NCI-H146 treated with DMSO at 0.1 percent for 48 hours (cell line): ENCODE data around the gene KLHDC3.

Experiments used
- DNase-seq: peaks from one replicate; lab custom pipeline; 2025; ENCODE audit not compliant: unreplicated experiment; lab: John Stamatoyannopoulos, UW

Gene KLHDC3

GRCh38 chr6:43013843-43014433, at the start of gene KLHDC3, which contains the start of gene MEA1:
Gene KLHDC3, plus strand, starts transcription at chr6:43014249. Its CDS starts 2,944 bp downstream, at chr6:43017193.
Gene MEA1, minus strand, starts transcription at chr6:43013946. Its CDS starts 133 bp downstream, at chr6:43013813.
- DNase-seq = peak; percentile 100

GRCh38 chr6:42966571-42966970, 47.5 kb upstream of the KLHDC3 start:
- DNase-seq = no peak

- no peak for DNase-seq
Observed at GRCh38 chr6:42967228-42967627, 46.8 kb upstream of the KLHDC3 start.

GRCh38 chr6:42968126-42968701, 45.8 kb upstream of the KLHDC3 start:
- no peak for DNase-seq

- no peak for DNase-seq
Observed at GRCh38 chr6:42968783-42969182, 45.3 kb upstream of the KLHDC3 start.

- no peak for DNase-seq
Observed at GRCh38 chr6:42969431-42969830, 44.6 kb upstream of the KLHDC3 start.

GRCh38 chr6:42969934-42970333, 44.1 kb upstream of the KLHDC3 start:
- no peak for DNase-seq

GRCh38 chr6:42970871-42971612, 43.0 kb upstream of the KLHDC3 start:
- no peak for DNase-seq

- DNase-seq = no peak
Observed at GRCh38 chr6:42971746-42972327, 42.2 kb upstream of the KLHDC3 start.

GRCh38 chr6:42973926-42974325, 40.1 kb upstream of the KLHDC3 start:
- DNase-seq = no peak

GRCh38 chr6:42974919-42975505, 39.0 kb upstream of the KLHDC3 start:
- no peak for DNase-seq

- no peak for DNase-seq
Observed at GRCh38 chr6:42978487-42978838, 35.6 kb upstream of the KLHDC3 start.

- peak; percentile 94 for DNase-seq
Observed at GRCh38 chr6:42978839-42979522, 35.1 kb upstream of the KLHDC3 start, which contains the start of gene PEX6. Gene PEX6, minus strand, starts transcription at chr6:42979181. Its CDS starts 31 bp downstream, at chr6:42979150.

- no peak for DNase-seq
Observed at GRCh38 chr6:42979523-42980177, 34.4 kb upstream of the KLHDC3 start.

- no peak for DNase-seq
Observed at GRCh38 chr6:42981836-42982235, 32.2 kb upstream of the KLHDC3 start.

- DNase-seq = peak; percentile 100
Observed at GRCh38 chr6:42984001-42984923, 29.8 kb upstream of the KLHDC3 start, which contains the start of gene PPP2R5D. Gene PPP2R5D, plus strand, starts transcription at chr6:42984570. Its CDS starts 108 bp downstream, at chr6:42984678.

GRCh38 chr6:42984924-42985475, 29.0 kb upstream of the KLHDC3 start:
- peak; percentile 23 for DNase-seq

GRCh38 chr6:42987533-42988451, 26.3 kb upstream of the KLHDC3 start:
- no peak for DNase-seq
